ENCODE measurements around the gene CPEB1.
A peak's percentile ranks its signal among the peaks of the same experiment; 100 is the strongest.
"Not testable (repeated sequence)": the region's sequence is repeated elsewhere in the genome, so short reads cannot be mapped to it uniquely, and the experiment has no call there.

The CPEB1 gene

DNA sequence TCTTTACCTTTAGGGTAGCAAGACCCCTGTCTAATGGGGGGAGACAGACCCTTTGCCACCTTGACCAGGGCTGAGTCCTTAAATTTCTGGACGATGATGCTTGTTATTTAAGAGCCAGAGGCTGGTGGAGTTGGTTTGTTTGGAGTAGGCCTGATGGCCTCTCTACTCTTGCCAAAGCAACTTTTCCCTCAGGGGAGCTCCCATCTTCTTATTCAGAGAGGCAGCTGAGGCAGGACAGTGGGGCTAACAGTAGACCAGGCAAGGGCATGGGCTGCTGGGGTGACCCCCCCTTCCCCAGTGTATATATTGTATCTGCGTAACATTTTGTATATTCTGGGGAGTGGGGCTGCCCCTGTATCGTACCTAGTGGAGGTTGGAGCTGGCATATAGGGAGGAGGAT, 117.2 kb downstream of the CPEB1 start:
- DNase-seq (ENCODE audit: low read depth in 3 of 3): no peak

GRCh38 chr15:82513587-82513986, 133.6 kb downstream of the CPEB1 start:
- DNase-seq (ENCODE audit: low read depth in 3 of 3): not testable (repeated sequence)

DNA sequence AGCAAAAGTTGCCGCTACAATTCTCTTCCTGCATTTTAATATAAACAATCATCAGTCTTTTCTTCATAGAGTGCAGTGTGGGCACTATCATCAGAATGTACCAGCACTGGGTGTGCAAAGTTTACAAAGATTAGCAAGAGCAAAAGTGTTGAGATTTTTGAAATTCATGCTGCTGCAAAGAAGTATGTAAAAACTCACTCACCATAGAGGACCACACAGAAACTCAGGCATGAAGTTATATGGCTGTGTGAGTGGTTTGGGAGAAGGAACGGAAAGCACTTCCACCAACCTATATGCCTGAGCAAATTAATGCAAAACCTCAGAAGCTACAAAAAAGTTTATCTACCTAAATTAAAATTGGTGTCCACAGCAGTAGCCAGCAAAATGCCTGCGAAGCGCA, 139.5 kb downstream of the CPEB1 start:
- not testable (repeated sequence) for DNase-seq (ENCODE audit: low read depth in 3 of 3)

GRCh38 chr15:82507087-82507486, 140.1 kb downstream of the CPEB1 start:
- DNase-seq (ENCODE audit: low read depth in 3 of 3): not testable (repeated sequence)

DNA sequence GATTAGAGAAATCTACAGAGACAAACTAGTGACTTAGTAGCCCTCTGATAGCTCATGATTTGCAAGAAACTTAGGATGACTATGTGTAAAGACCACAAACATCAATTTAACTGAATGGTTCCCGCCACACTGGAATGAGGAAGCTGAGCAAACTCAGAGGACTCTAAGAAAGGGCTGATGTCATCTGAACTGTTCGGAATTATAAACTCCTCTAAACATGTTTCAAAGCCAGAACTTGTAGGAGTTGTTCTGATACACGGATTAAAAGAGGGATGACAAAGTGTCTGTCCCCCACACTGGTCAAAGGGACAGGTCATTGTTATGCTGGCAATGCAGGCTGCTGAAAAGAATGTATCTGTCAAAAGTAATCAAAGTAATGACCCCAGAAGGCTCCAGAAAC, 141.3 kb downstream of the CPEB1 start:
- not testable (repeated sequence) for DNase-seq (ENCODE audit: low read depth in 3 of 3)

- DNase-seq (ENCODE audit: low read depth in 3 of 3): not testable (repeated sequence)
Observed at GRCh38 chr15:82504074-82504473, 143.1 kb downstream of the CPEB1 start.

DNA sequence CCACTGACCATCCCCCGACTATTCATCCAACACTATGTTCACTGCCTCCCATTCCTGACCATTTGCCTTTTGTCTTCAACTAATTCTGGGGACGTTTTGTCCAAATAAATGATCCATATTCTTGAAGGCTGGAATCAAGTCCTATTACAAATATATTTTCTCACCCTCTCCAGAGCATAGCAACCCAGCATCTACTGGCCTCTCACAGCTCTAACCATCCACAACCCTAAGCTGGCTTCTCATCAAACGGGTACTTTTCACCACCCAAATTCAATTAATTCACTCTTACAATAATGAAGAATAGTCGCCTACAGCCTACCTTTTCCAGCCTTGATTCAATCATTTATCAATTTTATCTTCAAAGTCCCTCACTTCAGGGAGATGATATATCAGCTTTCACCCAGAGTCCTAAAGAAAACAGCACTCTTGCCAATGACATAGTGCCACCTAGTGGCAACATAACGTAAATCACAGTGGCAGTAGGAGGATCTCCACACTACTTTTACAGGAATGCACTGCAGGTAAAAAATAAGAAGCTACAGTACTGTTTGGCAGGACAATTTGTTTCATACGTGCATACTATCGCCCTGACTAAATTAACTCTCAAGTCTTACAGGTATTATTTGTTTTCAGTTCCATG, 144.3 kb downstream of the CPEB1 start:
- DNase-seq (ENCODE audit: low read depth in 3 of 3): peak in 1 of 3 experiments; percentile 16

GRCh38 chr15:82500772-82501171, 146.4 kb downstream of the CPEB1 start:
- DNase-seq (ENCODE audit: low read depth in 3 of 3): not testable (repeated sequence)

DNA sequence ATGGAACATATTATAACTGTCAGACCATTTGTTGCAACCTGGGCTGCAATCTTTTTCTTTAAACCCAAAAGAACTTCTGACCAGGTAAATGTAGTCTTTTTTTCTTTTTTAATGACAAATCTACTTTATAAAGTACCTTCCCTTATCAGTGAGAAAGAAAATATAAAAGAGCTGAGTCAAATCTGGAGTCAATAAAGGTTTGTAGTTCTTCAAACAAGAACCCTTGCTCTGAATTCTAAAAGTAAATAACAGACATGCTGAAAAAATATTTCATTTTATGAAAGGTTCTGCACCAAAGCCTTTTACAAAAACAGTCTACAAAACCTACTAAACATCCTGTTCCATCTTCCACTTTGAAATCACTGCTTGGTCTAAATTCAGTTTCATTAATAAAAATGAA, 149.2 kb downstream of the CPEB1 start:
- not testable (repeated sequence) for DNase-seq (ENCODE audit: low read depth in 3 of 3)

Data from stimulated activated CD4-positive, alpha-beta T cell treated with anti-CD3 and anti-CD28 coated beads, TNF-alpha, amount 100 ng/mL, for 24 hours (primary cell).